Cortex of kidney (tissue), 1 donor: ENCODE data around the gene GPR137.

Experiments
- DNase-seq: peaks from one replicate; lab custom pipeline; 2025; lab: John Stamatoyannopoulos, UW

GPR137 gene

DNA sequence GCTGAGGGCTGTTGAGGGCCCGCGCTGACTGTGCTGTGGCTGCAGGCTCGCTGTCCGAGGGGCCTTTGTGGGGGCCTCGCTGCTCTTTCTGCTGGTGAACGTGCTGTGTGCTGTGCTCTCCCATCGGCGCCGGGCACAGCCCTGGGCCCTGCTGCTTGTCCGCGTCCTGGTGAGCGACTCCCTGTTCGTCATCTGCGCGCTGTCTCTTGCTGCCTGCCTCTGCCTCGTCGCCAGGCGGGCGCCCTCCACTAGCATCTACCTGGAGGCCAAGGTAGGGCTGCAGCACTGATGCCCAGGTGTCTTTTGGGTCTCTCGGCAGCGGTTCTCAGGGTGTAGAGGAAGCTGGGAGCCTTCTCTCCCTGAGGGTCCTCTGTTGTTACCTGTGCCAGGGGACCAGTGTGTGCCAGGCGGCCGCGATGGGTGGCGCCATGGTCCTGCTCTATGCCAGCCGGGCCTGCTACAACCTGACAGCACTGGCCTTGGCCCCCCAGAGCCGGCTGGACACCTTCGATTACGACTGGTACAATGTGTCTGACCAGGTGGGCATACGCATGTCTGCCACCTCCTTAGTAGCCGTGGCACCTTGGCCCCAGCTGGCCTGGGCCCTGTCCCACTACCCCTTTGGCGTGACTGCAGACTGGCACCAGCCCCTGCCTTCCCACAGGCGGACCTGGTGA lies 2.2 kb downstream of the GPR137 start:
- DNase-seq: no peak

GRCh38 chr11:64288353-64288750 lies 2.7 kb downstream of the GPR137 start:
- DNase-seq: no peak

- DNase-seq: no peak
These were observed 3.4 kb downstream of the GPR137 start for GRCh38 chr11:64289002-64289564.

DNA sequence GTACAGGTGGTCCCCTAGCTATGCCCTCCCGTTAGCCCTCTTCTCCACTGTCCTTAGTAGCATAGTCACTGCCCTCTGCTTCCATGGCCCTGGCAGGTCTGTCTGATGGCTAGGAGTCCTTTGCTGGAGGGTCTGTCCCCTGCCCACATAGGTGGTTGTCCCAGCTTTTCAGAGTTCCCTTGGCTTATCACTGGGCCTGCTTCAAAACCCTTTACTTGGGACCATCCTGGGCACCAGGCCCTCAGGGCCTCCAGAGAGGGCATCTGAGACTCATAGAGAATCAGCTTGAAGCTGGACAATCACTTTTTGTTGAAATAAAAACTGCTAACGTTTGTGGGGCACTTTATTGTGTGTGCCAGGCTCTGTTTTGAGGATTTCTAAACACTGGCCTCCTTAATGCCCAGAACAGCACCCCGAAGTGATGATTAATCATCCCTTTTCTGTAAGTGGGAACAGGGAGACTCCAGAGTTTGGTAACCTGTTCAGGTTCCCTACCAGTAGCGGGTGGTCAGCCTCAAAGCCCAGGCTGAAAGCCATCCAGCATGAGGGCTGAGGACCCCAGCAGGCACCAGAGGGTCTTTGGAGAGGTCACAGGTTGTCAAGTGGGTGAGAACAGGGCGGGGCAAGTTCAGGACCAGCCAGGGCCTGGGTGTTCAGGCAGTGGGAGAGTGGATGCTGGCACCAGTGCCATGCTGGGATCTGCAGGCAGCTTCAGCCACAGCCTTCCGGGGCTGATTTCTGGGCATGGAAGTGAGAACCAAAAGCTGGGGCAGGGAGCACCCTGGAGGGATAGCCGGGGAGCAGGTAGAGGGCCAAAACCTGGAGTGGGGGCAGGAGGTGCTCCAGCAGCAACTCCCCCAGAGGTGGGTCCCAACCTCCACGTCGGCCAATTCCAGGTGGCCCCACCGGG lies 5.0 kb downstream of the GPR137 start:
- no peak for DNase-seq

DNA sequence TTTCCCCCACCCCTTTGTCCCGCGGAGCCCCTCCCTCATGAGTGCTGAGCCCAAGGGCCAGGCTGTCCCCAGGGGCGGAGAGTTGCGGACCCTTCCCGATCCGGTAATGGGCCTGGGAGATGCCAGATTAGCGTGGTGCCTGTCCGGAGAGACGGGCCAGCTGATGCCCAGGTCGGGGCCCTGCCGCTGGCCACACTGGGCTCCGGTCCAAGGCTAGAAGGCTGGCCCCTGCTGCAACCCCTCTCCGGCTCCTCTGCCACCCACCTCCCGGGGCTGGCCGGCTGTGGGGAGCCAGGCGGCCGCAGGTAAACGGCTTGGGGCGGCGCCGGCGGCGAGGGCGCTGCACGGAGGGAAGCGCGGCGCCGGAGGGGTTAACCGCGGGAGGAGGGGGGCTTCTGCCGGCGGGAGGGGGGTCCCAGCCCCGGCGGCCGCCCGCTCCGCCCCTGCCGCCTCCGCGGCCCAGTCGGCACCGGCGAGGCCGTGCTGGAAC lies 5.7 kb downstream of the GPR137 start, which contains the start of gene KCNK4:
KCNK4 (plus strand) TSS at position 41 of the 490 bp plus-strand sequence. CDS start 1,717 bp downstream, outside the sequence.
- DNase-seq: no peak

DNA sequence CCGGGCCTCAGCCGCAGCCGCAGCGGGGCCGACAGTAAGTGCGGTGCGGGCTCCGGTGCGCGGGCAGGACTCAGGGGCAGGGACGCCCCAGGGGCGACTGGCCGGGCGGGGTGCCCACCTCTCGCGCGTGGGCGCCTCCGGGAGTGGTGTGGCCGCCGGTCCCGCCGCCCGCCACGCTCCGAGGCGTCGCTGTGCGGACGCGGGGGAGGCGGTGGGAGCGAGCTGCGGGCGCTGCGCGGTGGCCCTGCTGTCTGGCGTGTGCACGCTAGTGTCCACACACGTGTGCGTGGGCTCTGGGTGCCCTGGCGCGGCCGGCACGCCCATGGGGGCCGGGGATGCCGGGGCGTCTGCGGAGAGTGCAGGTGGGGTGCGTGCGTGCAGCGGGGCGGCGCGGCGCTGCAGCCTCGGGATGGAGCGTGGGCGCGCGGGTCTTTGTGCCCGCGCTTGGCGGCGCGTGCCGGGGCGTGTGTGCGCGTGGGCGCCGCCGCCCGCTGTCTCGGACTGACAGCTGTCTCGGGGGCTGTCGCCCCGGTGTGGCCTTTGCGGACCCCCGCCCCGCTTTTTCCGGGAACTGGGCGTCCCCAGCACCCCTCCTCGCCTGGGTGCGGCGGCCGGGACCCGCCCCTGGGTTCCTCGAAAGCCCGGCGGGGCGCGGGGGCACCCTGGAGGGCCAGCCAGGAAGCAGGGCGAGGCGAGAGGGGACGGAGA lies 6.3 kb downstream of the GPR137 start:
- no peak for DNase-seq

DNA sequence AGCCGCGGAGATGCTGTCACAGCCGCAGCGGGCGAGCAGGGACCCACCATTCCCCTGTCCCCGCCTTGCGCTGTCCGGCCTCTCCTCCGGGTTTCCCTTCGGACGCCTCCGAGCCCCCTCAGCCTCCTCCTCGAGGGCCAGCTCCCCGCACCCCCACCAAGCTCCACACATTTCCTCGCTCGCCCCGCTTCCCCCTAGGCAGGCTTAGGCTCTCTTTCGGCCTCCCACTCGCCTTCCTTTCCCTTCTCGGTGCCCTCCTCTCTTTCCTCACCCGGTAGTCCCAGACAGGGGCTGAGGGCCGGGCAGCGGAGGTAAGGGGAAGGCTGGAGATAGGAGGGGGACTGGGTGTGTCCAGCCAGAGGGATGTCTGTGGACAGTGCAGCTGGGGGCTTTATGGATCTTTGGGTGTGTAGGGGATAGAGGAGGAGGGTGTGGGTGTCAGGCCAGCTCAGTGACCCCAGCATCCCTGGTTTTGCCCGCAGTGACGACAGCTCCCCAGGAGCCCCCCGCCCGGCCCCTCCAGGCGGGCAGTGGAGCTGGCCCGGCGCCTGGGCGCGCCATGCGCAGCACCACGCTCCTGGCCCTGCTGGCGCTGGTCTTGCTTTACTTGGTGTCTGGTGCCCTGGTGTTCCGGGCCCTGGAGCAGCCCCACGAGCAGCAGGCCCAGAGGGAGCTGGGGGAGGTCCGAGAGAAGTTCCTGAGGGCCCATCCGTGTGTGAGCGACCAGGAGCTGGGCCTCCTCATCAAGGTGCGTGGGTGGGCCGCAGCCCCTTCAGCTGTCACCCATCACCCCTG lies 7.0 kb downstream of the GPR137 start:
- DNase-seq: no peak

DNA sequence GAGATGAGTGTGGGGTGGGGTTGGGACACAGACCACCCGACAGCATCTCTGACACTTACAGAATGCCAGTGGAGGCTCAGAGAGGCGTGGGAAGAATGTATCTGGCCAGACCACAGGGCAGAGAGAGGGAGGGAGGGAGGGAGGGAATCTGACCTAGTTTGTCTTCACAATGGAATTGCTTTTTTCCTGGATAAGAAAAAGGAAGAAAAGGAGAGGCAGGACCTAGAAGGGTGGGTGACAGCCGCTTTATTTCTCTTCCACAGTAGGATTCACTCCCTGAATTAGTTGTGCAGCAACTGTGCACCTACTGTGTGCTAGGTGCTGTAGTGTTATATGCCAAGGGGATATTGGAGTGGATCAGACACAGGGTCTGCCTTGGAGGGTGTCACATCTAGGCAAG lies 9.1 kb downstream of the GPR137 start:
- DNase-seq: no peak

DNA sequence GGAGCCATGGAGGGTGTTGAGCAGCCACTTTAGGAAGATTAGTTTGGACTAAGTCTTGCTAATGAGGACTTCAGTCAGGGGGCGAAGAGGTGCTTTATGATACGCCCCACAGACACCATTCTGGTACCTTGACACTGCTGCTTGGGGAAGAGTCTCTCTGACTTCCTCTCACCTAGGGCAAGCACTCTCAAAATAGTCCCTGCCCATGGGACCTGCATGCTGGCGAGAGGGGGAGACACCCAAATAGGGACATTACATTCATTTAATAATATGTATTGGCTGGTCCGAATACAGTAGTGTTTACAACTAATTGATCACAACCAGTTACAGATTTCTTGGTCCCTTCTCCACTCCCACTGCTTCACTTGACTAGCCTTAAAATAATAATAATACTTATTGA lies 10.1 kb downstream of the GPR137 start:
- no peak for DNase-seq

- DNase-seq: no peak
These were observed 10.6 kb downstream of the GPR137 start for GRCh38 chr11:64296236-64296635.

GRCh38 chr11:64296830-64297698 lies 11.4 kb downstream of the GPR137 start:
- DNase-seq: no peak

DNA sequence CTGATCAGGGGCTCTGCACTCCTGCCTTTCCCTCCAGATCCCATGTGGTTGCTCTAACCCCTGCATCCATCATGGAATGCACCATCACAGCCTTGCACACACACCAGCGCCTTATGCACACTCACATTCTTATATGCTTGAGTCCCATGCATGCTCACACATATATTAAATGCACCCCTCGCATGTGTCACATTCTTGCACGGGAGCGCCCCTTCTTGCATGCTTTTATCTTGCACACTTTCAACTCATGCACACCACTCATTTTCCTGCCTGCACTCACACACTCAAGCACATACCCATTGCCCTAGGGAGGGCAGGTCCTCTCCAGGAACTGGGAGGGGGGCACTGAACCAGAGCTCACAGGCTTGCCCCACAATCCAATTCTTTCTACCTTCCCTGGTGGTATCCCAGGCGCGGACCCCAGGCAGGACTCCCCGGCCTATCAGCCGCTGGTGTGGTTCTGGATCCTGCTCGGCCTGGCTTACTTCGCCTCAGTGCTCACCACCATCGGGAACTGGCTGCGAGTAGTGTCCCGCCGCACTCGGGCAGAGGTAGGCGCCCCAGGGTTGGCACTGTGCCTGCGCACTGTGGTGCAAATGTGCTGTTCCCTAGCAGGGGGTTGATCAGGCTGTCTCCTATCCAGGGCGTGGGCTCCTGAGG lies 12.2 kb downstream of the GPR137 start:
- no peak for DNase-seq

GRCh38 chr11:64298966-64299846 lies 13.6 kb downstream of the GPR137 start:
- DNase-seq: no peak

DNA sequence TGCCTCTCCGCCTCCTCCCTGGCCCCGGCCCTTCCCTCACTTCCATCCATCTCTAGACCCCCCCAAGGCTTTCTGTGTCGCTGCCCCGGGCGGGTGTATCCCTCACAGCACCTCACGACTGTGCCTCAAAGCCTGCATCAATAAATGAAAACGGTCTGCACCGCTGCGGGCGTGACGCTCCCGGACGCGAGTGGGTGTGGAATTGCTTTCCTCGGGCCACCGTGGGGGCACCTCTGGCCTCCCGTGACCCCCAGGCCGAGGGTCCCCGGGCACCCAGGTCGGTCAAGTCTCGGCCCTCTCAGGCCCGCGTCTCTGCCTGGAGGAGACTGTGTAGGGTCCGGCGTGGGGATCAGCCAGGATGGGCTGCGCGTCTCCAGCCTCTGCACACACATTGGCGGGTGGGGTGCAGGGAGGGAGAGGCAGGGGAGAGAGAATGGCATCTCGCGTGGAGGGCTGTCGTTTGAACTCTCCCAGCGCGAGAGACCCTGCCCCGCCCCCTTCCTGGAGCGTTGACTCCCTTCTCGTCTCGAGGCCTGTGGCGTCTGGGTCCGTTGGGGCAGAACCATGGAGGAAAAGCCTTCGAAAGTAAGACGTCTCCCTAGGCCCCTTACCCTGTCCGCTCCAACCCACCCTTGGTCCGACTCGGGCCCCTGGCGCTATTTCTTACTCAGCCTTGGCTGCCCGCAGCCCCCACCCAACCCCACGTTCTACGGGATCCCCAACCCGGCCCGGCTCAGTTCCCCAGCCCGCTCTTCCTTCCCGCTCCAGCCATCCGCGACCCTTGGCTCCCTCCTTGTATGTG lies 14.4 kb downstream of the GPR137 start, which contains the start of gene CATSPERZ:
CATSPERZ (plus strand) TSS at position 512 of the 802 bp plus-strand sequence; CDS start at position 565, 53 bp downstream.
- no peak for DNase-seq

DNA sequence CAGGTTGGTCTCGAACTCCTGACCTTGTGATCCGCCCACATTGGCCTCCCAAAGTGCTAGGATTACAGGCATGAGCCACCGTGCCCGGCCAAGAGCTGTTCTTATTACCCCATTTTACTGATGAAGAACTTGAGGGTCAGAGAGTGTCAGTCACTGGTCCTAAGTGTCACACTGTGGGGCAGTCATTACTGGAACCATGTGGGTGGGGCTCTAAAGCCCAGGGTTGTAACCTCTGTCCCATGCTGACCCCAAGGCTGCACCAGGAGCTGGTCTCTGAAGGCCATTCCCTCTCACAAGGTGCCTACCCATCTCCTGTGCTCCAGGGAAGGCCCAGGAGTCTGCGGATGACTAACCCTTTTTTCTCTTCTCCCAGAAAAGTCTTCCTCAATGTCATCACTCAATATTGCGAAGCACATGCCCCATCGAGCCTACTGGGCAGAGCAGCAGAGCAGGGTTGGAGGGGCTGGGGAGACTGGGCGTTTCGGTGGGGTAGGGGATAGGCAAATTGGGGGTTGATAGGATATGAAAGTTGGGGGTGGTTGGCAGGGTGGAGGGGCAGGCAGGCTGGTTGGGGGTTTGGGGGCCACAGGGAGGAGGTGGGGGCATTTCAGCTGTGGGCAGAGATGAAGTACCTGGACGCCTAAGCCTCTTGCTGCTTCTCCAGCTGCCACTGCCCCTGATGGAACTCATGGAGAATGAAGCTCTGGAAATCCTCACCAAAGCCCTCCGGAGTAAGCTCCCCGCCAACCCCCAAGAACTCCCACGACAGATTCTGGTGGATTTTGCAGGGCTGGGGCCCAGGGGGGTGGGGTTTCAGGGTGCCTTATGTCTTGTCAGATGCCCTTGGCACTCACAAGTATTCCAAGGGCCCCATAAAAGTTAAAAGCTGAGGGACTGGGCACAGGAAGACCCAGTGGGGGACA lies 17.7 kb downstream of the GPR137 start:
- no peak for DNase-seq

- DNase-seq: no peak
These were observed 18.3 kb downstream of the GPR137 start for GRCh38 chr11:64304032-64304315.
